Mucosa of gallbladder (tissue), 1 donor: ENCODE results near the gene SH2D6. TPM values are rescaled to one million over a fixed set of nuclear protein-coding genes. Genes with fewer than 3 reads are reported as not detected.
"Not testable (repeated sequence)": the region's sequence is repeated elsewhere in the genome, so short reads cannot be mapped to it uniquely, and the experiment has no call there.

Experiments used
- DNase-seq: peaks from one replicate; pipeline ENCODE4 v3.0.0-alpha.2; 2020; ENCODE audit warnings: low spot score
- total RNA-seq: library from RNA; stranded (reverse); gene quantifications from one replicate; pipeline ENCODE4 v1.2.1, GENCODE V29; 2021
- donor health status: DM: no; HTN: no; CAD: no.

SH2D6 gene
- 9.9 TPM for total RNA-seq

DNA sequence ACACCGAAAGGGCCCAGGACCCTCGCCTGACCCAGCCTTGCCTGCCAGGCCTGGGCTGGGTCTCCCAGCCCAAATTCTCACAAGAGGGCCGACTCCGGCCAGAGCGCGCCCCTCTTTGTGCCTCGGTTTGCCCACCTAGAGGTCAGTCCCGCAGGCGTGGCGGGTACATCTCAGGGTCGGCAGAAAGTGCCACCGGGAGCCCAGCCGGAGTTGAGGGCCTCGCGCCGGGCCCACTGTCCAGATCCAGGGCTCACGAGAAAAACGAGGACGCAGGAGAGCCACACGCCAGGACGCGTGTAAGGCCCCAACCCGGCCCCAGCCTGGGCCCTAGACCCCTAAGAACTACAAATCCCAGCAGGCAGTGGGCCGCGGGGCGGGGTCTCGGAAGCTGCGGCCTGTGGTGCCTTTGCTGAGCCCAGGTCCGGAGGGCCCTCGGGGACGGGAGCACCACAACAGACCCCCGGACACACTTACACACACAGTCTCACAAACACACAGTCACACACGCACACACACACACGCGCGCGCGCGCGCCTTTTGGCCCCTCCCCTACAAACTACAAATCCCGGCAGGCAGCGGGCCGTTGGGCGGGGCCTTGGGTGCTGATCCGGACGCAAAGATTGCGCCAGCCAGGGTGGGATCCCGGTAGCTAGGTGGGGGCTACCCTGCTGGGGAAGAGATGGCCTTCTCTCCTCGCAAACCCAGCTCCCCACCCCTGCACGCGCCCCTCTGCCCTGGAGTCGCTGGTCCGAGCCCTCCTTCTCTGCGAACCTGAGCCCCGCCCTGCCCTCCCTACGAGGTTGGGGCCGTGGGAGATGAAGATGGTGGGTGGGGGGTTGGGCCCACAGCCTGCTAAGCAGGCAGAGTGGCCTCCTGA lies at the start of gene SH2D6:
Gene SH2D6, plus strand, starts transcription at position 583 of the 877 bp plus-strand sequence. CDS start 10,752 bp downstream, outside the sequence.
- DNase-seq, result peak; percentile 79

DNA sequence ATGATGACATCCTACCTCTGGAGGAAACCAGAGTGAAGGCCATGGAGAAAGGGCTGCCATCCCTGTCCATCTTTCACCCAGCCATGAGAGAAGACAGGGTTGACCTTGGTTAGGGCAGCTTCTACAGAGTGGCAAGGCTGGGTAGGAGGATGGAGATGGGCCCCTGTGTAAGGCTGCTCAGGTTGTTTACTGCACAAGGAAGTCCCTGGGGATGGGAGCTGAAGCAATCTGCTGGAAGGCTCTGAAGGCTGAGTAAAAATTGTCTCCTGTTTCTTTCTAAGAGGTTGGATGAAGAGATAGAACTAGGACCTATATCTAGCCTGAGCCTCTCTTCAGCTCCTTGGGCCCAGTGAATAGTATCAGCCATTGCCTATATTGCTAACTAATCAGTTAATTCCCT lies 49.6 kb upstream of the SH2D6 start:
- DNase-seq, result no peak

DNA sequence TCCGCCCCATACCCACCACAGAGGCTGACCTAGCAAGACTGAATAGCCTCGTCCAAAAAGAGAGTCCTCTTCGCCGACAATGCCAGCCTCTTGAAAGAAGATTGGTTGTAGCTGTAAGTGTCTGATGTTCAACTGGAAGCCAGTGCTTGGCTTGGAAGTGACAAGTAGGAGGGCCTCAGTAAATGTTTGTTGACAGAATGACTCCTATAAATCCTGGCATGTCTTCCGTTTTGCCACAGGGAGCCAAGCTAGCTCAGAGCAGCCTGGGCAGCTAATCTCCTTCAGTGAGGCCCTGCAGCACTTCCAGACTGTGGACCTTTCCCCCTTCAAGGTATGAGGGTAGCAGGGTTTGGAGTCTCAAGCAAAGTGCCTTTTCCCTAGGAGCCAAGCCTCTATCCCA lies 49.0 kb upstream of the SH2D6 start:
- no peak for DNase-seq

DNA sequence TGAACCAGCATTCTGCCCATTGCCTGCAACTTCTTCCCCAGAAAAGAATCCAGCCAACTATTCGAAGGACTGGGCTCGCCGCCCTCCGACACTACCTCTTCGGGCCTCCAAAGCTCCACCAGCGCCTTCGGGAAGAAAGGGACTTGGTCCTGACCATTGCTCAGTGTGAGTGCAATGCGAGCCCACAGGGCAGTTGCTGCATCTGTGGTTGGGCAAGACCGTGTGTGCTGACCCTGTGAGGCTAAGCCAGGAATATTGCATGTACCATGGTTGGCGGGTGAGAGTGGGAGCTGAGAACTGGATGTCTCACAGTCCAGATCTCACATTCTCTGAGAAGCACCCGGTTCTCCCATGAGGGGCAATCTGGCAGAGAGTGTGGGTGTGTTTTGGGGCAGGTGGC lies 47.5 kb upstream of the SH2D6 start:
- DNase-seq, result no peak

DNA sequence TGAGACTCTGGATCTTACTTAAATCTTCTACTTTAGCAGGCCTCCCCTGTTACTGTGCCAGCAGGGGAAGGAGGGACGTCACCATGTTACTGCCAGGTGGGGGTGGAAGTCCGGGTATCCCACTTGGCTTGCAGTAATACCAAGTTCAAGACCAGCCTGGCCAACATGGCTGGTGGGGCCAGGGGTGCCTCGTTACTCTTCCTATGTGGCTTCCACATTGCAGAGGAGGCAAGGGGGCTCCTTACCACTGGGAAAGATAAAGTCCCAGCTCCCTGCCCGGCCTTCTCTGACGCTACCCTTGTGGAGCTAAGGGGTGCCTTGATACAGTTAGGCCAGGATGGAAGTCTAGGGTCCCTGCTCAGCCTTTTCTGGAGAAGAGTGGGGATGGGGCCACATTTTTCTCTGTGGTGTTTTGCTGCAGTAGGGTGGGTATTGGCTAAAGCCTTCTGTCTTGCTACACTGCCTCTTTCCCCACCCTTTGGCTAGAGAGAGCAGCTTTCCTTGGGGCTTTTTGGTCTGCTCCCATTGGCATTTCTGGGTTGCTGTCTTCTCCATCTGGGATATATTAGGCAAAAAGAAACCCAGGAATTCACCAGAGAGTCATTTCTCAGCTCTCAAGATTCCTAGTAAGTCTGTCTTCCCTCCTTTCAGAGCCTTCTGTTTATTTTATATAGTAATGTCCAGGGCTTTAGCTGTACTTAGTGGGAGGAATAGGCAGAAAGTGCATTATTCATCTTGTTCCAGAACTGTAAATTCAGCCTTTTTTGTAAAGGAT lies 42.0 kb upstream of the SH2D6 start:
- DNase-seq, result no peak

DNA sequence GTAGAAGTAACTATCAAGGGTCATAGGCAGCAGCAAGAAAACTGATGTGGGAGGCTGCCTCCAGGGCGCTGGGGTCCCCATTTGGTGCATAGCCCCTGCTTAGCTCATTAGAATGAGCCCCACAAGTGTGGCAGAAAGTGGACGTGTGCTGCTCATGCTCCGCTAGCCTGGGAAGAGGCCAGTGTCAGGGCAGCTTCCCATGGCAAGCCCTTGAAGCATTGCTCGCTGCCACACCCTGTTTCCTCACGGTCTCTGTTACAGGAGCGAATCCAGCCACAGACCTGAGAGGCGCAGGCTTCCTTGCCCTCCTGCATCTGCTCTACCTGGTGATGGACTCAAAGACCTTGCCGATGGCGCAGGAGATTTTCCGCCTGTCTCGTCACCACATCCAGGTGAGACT lies 41.4 kb upstream of the SH2D6 start:
- DNase-seq, result no peak

DNA sequence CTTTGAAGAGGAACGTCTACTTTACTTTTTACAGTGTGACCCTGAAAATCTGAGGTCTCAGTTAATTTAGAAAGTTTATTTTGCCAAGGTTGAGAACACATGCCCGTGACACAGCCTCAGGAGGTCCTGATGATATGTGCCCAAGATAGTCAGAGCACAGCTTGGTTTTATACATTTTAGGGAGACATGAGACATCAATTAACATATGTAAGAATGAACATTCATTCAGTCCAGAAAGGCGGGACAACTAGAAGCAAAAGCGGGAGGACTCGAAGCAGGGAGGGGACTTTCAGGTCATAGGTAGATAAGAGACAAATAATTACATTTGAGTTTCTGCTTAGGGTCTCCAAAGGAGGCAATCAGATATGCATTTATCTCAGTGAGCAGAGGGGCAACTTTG lies 40.3 kb upstream of the SH2D6 start:
- no peak for DNase-seq

DNA sequence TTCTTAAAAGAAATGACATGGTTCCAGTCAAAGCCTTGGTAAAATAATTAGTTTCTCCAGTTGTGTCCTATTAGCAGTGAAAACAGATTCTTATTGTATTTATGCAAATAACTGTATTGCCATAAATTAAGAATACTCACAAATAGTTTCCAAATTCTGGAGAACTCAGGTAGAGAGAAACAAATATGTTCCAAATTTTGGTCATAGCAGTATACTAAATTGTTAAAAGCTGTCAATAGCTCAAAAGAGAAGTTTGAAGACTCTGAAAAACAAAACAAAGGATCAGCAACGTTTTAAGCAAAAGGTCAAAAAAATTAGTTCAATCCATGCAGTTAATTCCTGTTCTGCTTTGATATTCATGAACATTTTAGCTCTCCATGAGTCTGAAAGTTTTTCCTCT lies 38.5 kb upstream of the SH2D6 start:
- no peak for DNase-seq

DNA sequence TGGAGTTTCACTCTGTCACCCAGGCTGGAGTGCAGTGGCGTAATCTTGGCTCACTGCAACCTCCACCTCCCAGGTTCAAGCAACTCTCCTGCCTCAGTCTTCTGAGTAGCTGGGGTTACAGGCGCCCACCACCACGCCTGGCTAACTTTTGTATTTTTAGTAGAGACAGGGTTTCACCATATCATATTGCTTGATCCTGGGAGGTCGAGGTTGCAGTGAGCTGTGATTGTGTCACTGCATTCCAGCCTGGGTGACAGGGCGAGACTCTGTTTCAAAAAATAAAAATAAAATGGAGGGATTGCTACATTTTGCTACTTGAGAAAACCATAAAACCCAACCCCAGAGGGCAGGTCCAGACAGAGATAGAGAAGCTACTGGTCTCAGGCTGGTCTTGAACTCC lies 35.4 kb upstream of the SH2D6 start:
- DNase-seq, result not testable (repeated sequence)

DNA sequence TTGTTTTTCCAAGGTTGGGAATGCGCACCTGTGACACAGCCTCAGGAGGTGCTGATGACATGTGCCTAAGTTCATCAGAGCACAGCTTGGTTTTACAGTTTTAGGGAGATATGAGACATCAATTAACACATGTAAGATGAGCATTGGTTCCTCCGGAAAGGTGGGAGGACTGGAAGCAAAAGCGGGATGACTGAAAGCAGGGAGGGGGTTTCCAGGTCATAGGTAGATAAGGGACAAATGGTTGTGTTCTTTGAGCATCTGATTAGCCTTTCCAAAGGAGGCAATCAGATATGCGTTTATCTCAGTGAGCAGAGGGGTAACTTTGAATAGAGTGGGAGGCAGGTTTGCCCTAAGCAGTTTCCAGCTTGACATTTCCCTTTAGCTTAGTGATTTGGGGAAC lies 34.7 kb upstream of the SH2D6 start:
- DNase-seq, result no peak

DNA sequence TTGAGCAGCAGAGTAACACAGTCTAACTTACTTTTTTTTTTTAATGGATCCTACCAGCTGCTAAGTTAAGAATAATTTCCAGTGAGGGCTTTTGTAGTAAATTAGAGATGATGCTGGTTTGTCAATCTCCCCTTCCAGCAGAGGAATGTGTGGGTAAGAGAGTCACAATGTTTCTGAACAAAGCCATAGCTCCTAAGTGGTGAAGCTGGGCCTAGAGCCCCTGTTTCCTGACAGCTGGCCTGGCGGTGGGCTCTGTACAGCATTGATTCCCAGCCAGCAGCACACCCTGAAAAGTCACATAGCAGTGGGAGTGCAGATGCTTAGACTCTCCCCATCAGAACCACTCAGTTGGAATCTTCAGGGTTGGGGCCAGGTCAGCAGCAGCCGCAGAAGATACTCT lies 32.8 kb upstream of the SH2D6 start:
- DNase-seq, result no peak

DNA sequence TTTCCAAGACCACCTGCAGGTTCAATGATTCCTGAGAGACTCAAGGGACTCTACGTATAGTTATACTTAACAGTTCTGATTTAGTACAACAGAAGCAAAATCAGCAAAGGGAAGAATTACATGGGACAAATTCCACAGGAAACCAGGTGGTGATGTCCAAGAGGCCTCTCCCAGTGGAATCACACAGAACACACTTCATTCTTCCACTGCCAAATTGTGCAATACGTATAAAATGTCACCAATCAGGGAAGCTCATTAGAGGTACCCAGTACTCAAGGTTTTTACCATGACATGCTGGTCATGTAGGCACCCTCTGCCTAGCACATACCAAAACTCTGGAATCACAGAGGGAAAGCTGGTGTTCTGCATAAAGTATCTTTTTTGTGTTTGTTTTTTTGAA lies 30.8 kb upstream of the SH2D6 start:
- DNase-seq, result no peak

DNA sequence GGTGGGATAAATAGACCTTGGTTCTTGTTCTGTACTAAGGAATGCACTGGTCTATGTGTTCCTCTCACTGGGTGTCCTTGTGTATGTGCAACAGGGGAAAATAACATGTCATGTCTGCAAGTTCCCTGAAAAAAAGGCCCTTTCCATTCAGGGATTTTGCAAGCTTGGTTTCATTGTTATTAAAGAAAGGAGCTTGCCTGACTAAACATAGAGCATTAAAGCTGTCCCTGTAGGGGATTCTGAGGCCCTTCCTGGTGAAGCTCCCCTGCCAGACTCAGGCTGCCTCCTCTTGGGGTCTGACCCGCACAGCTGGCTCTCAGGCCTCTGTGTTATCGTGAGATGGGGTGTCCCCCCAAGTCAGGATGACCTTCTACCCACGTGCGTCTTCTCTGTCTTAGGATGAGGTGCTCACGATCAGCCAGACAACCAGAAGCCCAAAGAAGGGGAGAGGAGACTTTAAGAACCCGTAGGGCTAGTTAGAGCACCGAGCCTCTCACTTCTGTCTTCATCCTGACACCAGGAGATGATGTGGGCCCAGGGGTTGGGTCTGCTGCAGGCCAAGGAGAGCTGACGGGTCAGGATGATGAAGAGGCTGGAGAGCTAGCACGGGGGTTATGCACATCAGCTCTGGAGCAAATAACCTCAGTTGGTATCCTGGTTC lies 29.5 kb upstream of the SH2D6 start:
- DNase-seq, result no peak

DNA sequence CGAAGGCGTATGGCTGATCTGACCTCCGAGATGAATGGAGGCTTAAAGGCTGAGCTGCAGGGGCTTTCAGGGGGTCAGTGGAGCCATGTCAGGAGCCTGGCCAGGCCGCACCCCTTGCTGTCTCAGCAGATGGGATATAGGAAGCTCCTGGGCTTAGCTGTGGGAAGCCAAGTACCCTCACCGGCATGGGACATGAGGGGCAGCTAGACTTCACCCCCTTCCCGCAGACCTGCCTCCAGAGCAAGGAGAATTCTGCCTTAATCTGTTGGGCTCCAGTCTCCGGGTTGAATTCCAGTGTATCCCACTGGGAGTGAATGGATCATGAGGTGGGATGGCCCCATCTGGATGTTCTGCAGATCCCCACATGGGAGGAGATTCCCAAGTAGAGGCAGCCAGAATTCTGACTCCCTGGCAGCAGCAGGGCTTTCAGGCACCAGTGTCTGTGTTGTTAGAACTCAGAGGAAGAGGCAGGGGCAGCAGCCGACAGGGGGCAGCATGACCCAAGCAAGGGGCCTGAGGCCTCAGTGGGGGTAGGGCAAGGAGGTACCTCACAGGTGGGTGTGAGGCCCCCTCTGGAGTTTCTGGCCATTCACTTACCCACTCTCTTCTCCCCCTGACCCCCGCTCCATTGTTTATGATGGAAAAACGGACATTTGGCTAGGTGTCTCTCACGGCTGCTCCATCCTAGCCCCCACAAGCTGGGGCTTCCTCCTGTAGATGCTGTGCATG lies 27.4 kb upstream of the SH2D6 start:
- peak; percentile 65 for DNase-seq

DNA sequence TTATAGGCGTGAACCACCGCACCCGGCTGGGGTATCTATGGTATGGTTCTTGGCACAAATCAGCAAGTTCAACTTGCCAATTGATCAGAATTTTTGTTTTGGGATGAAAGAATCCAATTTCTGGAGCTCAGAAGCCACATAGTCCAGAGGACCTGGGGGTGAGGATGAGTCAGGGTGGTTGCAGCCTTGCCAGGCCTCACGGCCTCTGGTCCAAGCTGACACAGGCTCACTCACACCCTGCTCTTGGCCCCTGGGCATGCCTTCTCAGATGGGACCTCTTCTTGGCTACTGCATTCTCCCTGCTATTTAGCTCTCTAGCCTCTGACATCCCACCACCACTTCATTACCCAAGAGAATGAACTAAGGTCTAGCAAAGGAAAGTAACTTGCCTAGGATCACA lies 24.7 kb upstream of the SH2D6 start:
- no peak for DNase-seq

DNA sequence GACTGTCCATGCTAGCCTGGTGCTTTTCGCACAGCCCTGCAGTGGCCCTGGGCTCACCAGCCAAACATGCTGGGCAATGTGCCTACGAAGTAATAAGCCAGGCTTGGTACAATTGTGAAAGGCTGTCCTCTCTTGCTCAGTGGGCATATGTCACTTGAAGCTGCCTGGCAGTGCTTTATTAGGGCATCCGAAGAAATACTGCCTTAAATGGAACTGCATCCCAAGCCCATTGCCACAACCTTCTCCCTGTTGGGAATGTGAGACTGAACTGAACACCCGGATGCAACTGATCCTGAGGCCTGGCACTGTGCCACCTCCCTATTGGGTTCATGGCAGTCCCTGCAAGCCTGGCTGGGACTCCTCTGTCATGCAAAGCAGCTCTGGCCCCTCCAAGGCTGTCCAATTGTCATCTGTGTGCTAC lies 24.2 kb upstream of the SH2D6 start:
- DNase-seq, result no peak

DNA sequence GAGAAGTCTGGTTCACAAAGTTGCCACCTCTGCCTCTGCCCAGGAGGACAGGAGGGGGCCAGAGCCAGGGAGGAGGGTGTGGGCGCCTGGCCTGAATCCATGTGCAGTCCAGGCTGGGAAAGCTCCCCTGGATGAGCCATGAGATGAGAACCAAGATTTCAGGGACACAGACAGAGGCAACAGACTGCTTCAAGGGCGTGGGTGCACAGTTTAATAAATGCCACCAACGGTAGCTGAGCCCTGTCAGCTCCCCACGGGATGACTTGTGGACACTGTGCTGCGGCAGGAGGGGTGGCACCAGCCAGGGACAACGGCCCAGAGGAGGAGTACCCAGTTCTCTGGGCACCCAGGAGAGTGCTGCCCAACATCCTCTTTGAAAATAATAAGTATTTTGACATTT lies 23.5 kb upstream of the SH2D6 start:
- no peak for DNase-seq

DNA sequence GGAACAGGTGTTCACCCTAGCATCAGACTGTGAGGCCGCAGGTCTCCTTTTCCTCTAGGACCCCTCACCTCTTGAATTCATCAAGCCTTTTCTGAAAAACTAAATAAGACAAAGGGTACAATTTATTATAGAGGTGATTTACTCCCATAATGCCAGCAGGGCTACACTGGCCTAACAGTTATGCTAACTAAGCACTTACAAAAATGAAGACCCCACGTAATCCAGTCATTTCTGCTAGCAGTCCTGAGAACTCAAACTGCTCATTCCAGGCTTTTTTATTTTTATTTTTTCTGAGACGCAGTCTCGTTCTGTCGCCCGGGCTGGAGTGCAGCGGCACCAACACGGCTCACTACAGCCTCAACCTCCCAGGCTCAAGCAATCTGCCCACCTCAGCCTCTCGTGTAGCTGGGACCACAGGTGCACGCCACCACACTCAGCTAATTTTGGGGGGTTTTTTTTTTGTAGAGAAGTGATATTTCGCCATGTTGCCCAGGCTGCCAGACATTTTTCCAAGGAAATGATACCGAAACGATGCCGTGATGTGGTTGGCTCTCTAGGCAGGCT lies 22.5 kb upstream of the SH2D6 start:
- no peak for DNase-seq

DNA sequence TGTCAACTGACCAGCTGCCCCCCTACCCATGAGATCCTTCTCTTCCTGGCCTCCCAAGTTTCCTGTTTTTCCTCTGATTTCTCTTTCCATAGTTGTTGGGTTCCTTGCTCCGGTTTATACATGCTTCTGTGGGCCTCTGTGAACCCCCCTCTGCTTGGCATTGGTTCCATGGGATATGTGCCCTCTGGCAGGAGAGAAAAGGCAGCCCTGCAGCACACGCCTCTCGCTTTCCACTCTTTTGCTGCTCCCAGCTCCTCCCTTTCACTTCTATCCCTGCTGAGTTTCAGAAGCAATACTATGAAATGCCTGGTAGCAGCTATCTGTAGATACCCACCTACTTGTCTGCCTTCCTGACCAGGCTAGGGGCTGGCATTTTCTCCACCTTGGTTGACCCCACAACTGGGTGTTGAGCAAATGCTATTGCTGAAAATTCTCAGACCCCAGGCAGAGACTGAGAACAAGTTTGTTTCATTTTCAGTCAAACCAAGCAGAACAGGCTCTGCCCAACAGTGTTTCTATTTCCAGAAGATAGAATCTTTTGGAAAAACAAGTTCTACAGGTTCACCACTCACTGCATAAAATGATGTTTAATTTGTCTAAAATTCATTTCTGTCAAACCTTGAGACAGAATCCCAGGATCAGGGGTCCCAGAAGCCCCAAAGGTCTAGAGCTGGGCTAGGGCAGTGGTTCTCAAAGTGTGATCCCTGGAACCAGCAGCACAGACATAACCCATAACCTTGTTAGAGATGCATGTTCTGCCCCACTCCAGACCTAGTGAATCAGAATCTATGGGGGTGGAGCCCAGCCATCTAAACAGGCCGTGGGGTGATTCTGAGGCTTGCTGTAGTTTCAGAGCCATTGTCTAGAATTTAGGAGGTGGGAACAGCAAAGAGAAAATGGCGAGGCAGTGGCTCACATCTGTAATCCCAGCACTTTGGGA lies 21.7 kb upstream of the SH2D6 start:
- DNase-seq, result no peak

DNA sequence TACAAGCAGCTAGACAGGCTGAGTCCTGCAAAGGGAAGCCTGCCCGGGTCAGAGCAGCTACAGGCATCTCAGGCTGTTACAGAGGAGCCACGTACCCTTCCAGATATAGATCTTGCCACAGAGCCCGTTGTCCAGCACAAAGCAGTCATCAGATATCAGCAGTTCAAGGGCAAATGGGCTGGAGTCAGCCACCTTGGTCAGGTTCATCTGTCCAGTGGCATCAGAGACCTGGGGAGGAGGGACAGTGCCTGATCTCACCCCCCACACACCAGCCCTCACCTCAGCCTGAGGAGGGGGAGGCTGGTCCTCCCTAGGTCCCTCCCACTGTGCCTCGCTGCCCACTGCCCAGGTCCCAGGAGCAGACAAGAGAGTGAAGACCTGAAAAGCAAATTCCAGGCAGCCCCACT lies 20.6 kb upstream of the SH2D6 start:
- no peak for DNase-seq
